Activated CD4-positive, alpha-beta T cell treated with anti-CD3 and anti-CD28 coated beads, Interleukin-2, amount 50 U/mL, for 16 hours (primary cell): Measurements from ENCODE around the gene KIAA0319L.
"Not testable (repeated sequence)": the region's sequence is repeated elsewhere in the genome, so short reads cannot be mapped to it uniquely, and the experiment has no call there.

Experiments
- DNase-seq: peaks from one replicate; pipeline ENCODE4 v3.0.0-alpha.2; 2020

Gene KIAA0319L

GRCh38 chr1:35481229-35481628 is 76.0 kb downstream of the KIAA0319L start:
- DNase-seq: no peak

- no peak for DNase-seq
Observed at GRCh38 chr1:35477870-35478269, 79.3 kb downstream of the KIAA0319L start.

GRCh38 chr1:35475856-35476674 is 81.1 kb downstream of the KIAA0319L start:
- DNase-seq: no peak

GRCh38 chr1:35475356-35475755 is 81.8 kb downstream of the KIAA0319L start:
- DNase-seq: no peak

GRCh38 chr1:35473216-35473615 is 84.0 kb downstream of the KIAA0319L start:
- not testable (repeated sequence) for DNase-seq

- DNase-seq: no peak
Observed at GRCh38 chr1:35470977-35471613, 86.1 kb downstream of the KIAA0319L start.

- no peak for DNase-seq
Observed at GRCh38 chr1:35466120-35466519, 91.1 kb downstream of the KIAA0319L start.

- not testable (repeated sequence) for DNase-seq
Observed at GRCh38 chr1:35463749-35464148, 93.5 kb downstream of the KIAA0319L start.

GRCh38 chr1:35463232-35463631 is 94.0 kb downstream of the KIAA0319L start:
- no peak for DNase-seq

- no peak for DNase-seq
Observed at GRCh38 chr1:35461966-35462651, 95.1 kb downstream of the KIAA0319L start.

- DNase-seq: no peak
Observed at GRCh38 chr1:35460796-35461195, 96.4 kb downstream of the KIAA0319L start.

GRCh38 chr1:35454616-35455015 is 102.6 kb downstream of the KIAA0319L start:
- DNase-seq: peak; percentile 48

GRCh38 chr1:35454176-35454575 is 103.0 kb downstream of the KIAA0319L start:
- DNase-seq: no peak

GRCh38 chr1:35453031-35453430 is 104.2 kb downstream of the KIAA0319L start:
- DNase-seq: no peak

- no peak for DNase-seq
Observed at GRCh38 chr1:35452106-35452774, 105.0 kb downstream of the KIAA0319L start.

GRCh38 chr1:35451125-35451528 is 106.1 kb downstream of the KIAA0319L start:
- peak; percentile 79 for DNase-seq

GRCh38 chr1:35449334-35450008 is 107.7 kb downstream of the KIAA0319L start:
- DNase-seq: no peak

GRCh38 chr1:35448344-35448801 is 108.8 kb downstream of the KIAA0319L start:
- DNase-seq: no peak

- DNase-seq: peak; percentile 21
Observed at GRCh38 chr1:35447278-35447677, 109.9 kb downstream of the KIAA0319L start.

GRCh38 chr1:35444519-35444774 is 112.8 kb downstream of the KIAA0319L start:
- no peak for DNase-seq

- no peak for DNase-seq
Observed at GRCh38 chr1:35443768-35444518, 113.3 kb downstream of the KIAA0319L start.

GRCh38 chr1:35442734-35443133 is 114.5 kb downstream of the KIAA0319L start:
- no peak for DNase-seq
